GM21367 (cell line): ENCODE measurements around the gene COX6A2.

Experiments used
- ATAC-seq: cut with Tn5 transposase; IDR thresholded peaks from one replicate; pipeline ENCODE4 v1.9.1; 2021; ENCODE audit not compliant: unreplicated experiment

Gene COX6A2

GRCh38 chr16:31411024-31411844 lies 16.9 kb downstream of the COX6A2 start:
- ATAC-seq = no peak

GRCh38 chr16:31410082-31410481 lies 18.1 kb downstream of the COX6A2 start:
- ATAC-seq = no peak

GRCh38 chr16:31409433-31409832 lies 18.7 kb downstream of the COX6A2 start:
- ATAC-seq = no peak

GRCh38 chr16:31407406-31407805 lies 20.8 kb downstream of the COX6A2 start:
- ATAC-seq = no peak

GRCh38 chr16:31404353-31405064 lies 23.7 kb downstream of the COX6A2 start:
- ATAC-seq = no peak

- no peak for ATAC-seq
Measured at GRCh38 chr16:31403590-31404352, 24.4 kb downstream of the COX6A2 start.

- no peak for ATAC-seq
Measured at GRCh38 chr16:31402687-31403086, 25.5 kb downstream of the COX6A2 start.

GRCh38 chr16:31401436-31401835 lies 26.7 kb downstream of the COX6A2 start:
- ATAC-seq = no peak

- no peak for ATAC-seq
Measured at GRCh38 chr16:31400191-31400590, 28.0 kb downstream of the COX6A2 start.

- no peak for ATAC-seq
Measured at GRCh38 chr16:31397701-31398100, 30.5 kb downstream of the COX6A2 start.

GRCh38 chr16:31397096-31397660 lies 31.0 kb downstream of the COX6A2 start:
- ATAC-seq = no peak

GRCh38 chr16:31395647-31396046 lies 32.5 kb downstream of the COX6A2 start:
- ATAC-seq = no peak

- no peak for ATAC-seq
Measured at GRCh38 chr16:31393056-31393455, 35.1 kb downstream of the COX6A2 start, which contains the start of gene ITGAD. Gene ITGAD (plus strand): TSS chr16:31393335. CDS start chr16:31393361, 26 bp downstream.

- no peak for ATAC-seq
Measured at GRCh38 chr16:31390504-31391041, 37.6 kb downstream of the COX6A2 start.

GRCh38 chr16:31388535-31388934 lies 39.6 kb downstream of the COX6A2 start:
- no peak for ATAC-seq

- no peak for ATAC-seq
Measured at GRCh38 chr16:31386157-31386984, 41.8 kb downstream of the COX6A2 start.

- ATAC-seq = no peak
Measured at GRCh38 chr16:31385680-31386079, 42.5 kb downstream of the COX6A2 start.

GRCh38 chr16:31382485-31383161 lies 45.5 kb downstream of the COX6A2 start:
- ATAC-seq = no peak

- ATAC-seq = no peak
Measured at GRCh38 chr16:31380201-31380600, 48.0 kb downstream of the COX6A2 start.
